AG04450 (cell line): ENCODE data around the gene OR52N2. TPM values are rescaled to one million over a fixed set of nuclear protein-coding genes. Genes with fewer than 3 reads are reported as not detected.

Source experiments
- CTCF ChIA-PET: fragments of 300-600, 350-600 bp; formaldehyde crosslinking; extraction: SDS; loops from one replicate; lab custom pipeline; 2022; ENCODE audit warnings: antibody characterized with exemption, inconsistent platforms; lab: Charles Lee
- POLR2A ChIA-PET: fragments of 350-600 bp; formaldehyde crosslinking; extraction: SDS; loops from one replicate; lab custom pipeline; 2021; ENCODE audit warnings: antibody characterized with exemption, inconsistent platforms; lab: Yijun Ruan, JAX
- DNase-seq: peaks from one replicate; pipeline ENCODE4 v3.0.0-alpha.2; 2011; ENCODE audit warnings: low read depth, low spot score
- H3K27ac ChIP-seq: one replicate; pipeline ENCODE4 v1.5.1; 2012; ENCODE audit warnings: low read depth, low read length, control low read depth
- H3K27me3 ChIP-seq: one replicate; pipeline ENCODE4 v1.6.0; 2012; ENCODE audit warnings: low read length; ENCODE audit not compliant: control insufficient read depth, insufficient read depth
- H3K4me3 ChIP-seq: 2 replicates; pipeline ENCODE4 v1.5.1; 2011; ENCODE audit warnings: mild to moderate bottlenecking, low read depth, low read length, control low read depth
- H3K9me3 ChIP-seq: 2 replicates; pipeline ENCODE4 v1.5.1; 2012; ENCODE audit warnings: low read length; ENCODE audit not compliant: control insufficient read depth, insufficient read depth
- CTCF ChIP-seq: IDR thresholded peaks from 2 replicates; pipeline ENCODE4 v1.5.1; 2011; ENCODE audit warnings: low read depth, low read length, control low read depth, inconsistent platforms
- polyA plus RNA-seq: library from polyadenylated mRNA; depleted of rRNA; stranded (reverse); fragments of >200 nt; gene quantifications from 2 replicates; pipeline ENCODE4 v1.2.3, GENCODE V29; 2011

The OR52N2 gene
- polyA plus RNA-seq, 1 experiment, result not detected

GRCh38 chr11:5803982-5804381 lies 4.7 kb upstream of the OR52N2 start:
- CTCF ChIA-PET, result interaction anchor here (1.6 to 2.2 kb wide), 2 partner anchors 206 to 328 kb away, joined by 4 to 11 read pairs; no protein-coding TSS in a partner anchor
- Histone ChIP-seq H3K27ac (no peak overlapping the region), H3K27me3 (peaks cover 5% of the 10 kb centered on the region), H3K9me3 (no peaks in the 10 kb centered on the region), H3K4me3 (no peak overlapping the region)
- POLR2A ChIA-PET, result no interaction called here
- no peak for TF ChIP-seq CTCF
- no peak for DNase-seq

- Histone ChIP-seq H3K27ac (no peak overlapping the region), H3K4me3 (no peak overlapping the region), H3K9me3 (no peaks in the 10 kb centered on the region), H3K27me3 (peaks cover 5% of the 10 kb centered on the region)
- ChIA-PET POLR2A (no interaction called here), CTCF (interaction anchor here (0.8 to 1.6 kb wide), 4 partner anchors 31 to 333 kb away, joined by 3 to 16 read pairs (median 5); no protein-coding TSS in a partner anchor)
- no peak for TF ChIP-seq CTCF
- DNase-seq, result no peak
Measured at GRCh38 chr11:5807580-5807979, 1.1 kb upstream of the OR52N2 start.

- ChIA-PET CTCF (interaction anchor here (0.6 to 2.7 kb wide), 11 partner anchors 9 to 1185 kb away, joined by 3 to 35 read pairs (median 3); partner anchors contain the start of gene TRIM5), POLR2A (no interaction called here)
- Histone ChIP-seq H3K9me3 (no peaks in the 10 kb centered on the region), H3K27ac (no peak overlapping the region), H3K4me3 (peak overlapping the region; percentile 64), H3K27me3 (peaks cover 5% of the 10 kb centered on the region)
- no peak for DNase-seq
- TF ChIP-seq CTCF, result no peak
Measured at GRCh38 chr11:5809122-5809519, 397 bp downstream of the OR52N2 start.

- Histone ChIP-seq H3K4me3 (no peak overlapping the region), H3K27ac (no peak overlapping the region), H3K27me3 (peaks cover 5% of the 10 kb centered on the region), H3K9me3 (no peaks in the 10 kb centered on the region)
- ChIA-PET POLR2A (no interaction called here), CTCF (interaction anchor here (0.6 to 2.7 kb wide), 9 partner anchors 25 to 1186 kb away, joined by 3 to 35 read pairs (median 3); partner anchors contain the start of gene TRIM5)
- TF ChIP-seq CTCF, result no peak
- DNase-seq, result no peak
Measured at GRCh38 chr11:5809905-5810795, 1.4 kb downstream of the OR52N2 start.

- DNase-seq, result no peak
Measured at GRCh38 chr11:5815534-5815933, 6.8 kb downstream of the OR52N2 start.

More at GRCh38 chr11:5815534-5815933, 6.8 kb downstream of the OR52N2 start:
- Histone ChIP-seq H3K4me3 (no peak overlapping the region), H3K9me3 (no peaks in the 10 kb centered on the region), H3K27me3 (no peaks in the 10 kb centered on the region), H3K27ac (no peak overlapping the region)
- ChIA-PET POLR2A (no interaction called here), CTCF (no interaction called here)
- no peak for TF ChIP-seq CTCF
